LNCaP clone FGC (cell line): ENCODE results near the gene KRTAP24-1.

ENCODE experiments used
- DNase-seq: peaks from one replicate; pipeline ENCODE4 v3.0.0-alpha.2; 2011; ENCODE audit warnings: low read depth
- H3K4me3 ChIP-seq: 2 replicates; pipeline ENCODE4 v1.5.1; 2011; ENCODE audit warnings: mild to moderate bottlenecking, low read depth, low read length, control low read depth
- CTCF ChIP-seq: IDR thresholded peaks from 2 replicates; pipeline ENCODE4 v1.5.1; 2012; ENCODE audit warnings: mild to moderate bottlenecking; ENCODE audit not compliant: control insufficient read depth, insufficient read depth; ENCODE audit errors: extremely low read depth

Gene KRTAP24-1

GRCh38 chr21:30257773-30258172, 25.0 kb downstream of the KRTAP24-1 start:
- peak; percentile 46 for DNase-seq
- peak; percentile 67 for TF ChIP-seq CTCF
- no peak overlapping the region for H3K4me3 ChIP-seq

- no peak overlapping the region for H3K4me3 ChIP-seq
- no peak for TF ChIP-seq CTCF
- no peak for DNase-seq
Measured at GRCh38 chr21:30256100-30256499, 26.6 kb downstream of the KRTAP24-1 start.

GRCh38 chr21:30255679-30256078, 27.1 kb downstream of the KRTAP24-1 start:
- no peak overlapping the region for H3K4me3 ChIP-seq
- TF ChIP-seq CTCF, result no peak
- no peak for DNase-seq

GRCh38 chr21:30251781-30252180, 31.0 kb downstream of the KRTAP24-1 start:
- no peak overlapping the region for H3K4me3 ChIP-seq
- no peak for DNase-seq
- TF ChIP-seq CTCF, result no peak

- no peak for TF ChIP-seq CTCF
- no peak overlapping the region for H3K4me3 ChIP-seq
- no peak for DNase-seq
Measured at GRCh38 chr21:30249936-30250335, 32.8 kb downstream of the KRTAP24-1 start.

- H3K4me3 ChIP-seq, result no peak overlapping the region
- DNase-seq, result no peak
- TF ChIP-seq CTCF, result no peak
Measured at GRCh38 chr21:30248844-30249243, 33.9 kb downstream of the KRTAP24-1 start.

- TF ChIP-seq CTCF, result no peak
- H3K4me3 ChIP-seq, result no peak overlapping the region
- DNase-seq, result no peak
Measured at GRCh38 chr21:30245061-30245460, 37.7 kb downstream of the KRTAP24-1 start.
